ENCODE measurements around the gene LCN12. TPM values are rescaled to one million over a fixed set of nuclear protein-coding genes. Genes with fewer than 3 reads are reported as not detected.

LCN12 gene
- total RNA-seq, 1 experiment from 2014 or later: 2.1 TPM

- H3K4me2 ChIP-seq (ENCODE audit: insufficient read depth, insufficient read length, low read length): no peak overlapping the region
- no peaks in the 10 kb centered on the region for H3K4me1 ChIP-seq (ENCODE audit: insufficient read depth, low read length)
- Mint-ChIP-seq H3K4me3 (no peak overlapping the region), H3K4me1 (no peaks in the 10 kb centered on the region), H3K36me3 (ENCODE audit: insufficient read depth in 1 of 3, low read depth in 3 of 3) (peaks cover 18 to 67% (median 55%) of the 10 kb centered on the region in 3 experiments; a peak in 6 of 7 replicates), H3K27ac (no peak overlapping the region), H3K27me3 (ENCODE audit: low read depth) (no peaks in the 10 kb centered on the region), H3K9me3 (no peaks in the 10 kb centered on the region)
- no peaks in the 10 kb centered on the region for H4K20me1 ChIP-seq (ENCODE audit: control insufficient read depth, insufficient read depth, insufficient read length)
- no peaks in the 10 kb centered on the region for H3K27me3 ChIP-seq (ENCODE audit: insufficient read depth, low read length)
- H3K14ac ChIP-seq (ENCODE audit: insufficient read depth, low read length): no peak overlapping the region
- no peak overlapping the region for H4K5ac ChIP-seq (ENCODE audit: insufficient read length, low read depth, low read length)
- no peak overlapping the region for H3T11ph ChIP-seq (ENCODE audit: low read length)
- H2BK5ac ChIP-seq (ENCODE audit: insufficient read length, low read length): no peak overlapping the region
- no peak overlapping the region for H3K23ac ChIP-seq (ENCODE audit: insufficient read length, low read depth, low read length)
- H2BK12ac ChIP-seq (ENCODE audit: insufficient read length, low read depth, low read length): no peak overlapping the region
- H4K8ac ChIP-seq (replicated peaks; ENCODE audit: insufficient read length, low read depth, low read length): no peak overlapping the region
- no peak overlapping the region for H3K4ac ChIP-seq (ENCODE audit: low read depth, low read length)
- no peak overlapping the region for H2AFZ ChIP-seq (ENCODE audit: low read length)
- H3K79me2 ChIP-seq (ENCODE audit: insufficient read depth, low read length): no peaks in the 10 kb centered on the region
- H3K27ac ChIP-seq (ENCODE audit: insufficient read length, low read depth, low read length): no peak overlapping the region
- no peak overlapping the region for H3K9ac ChIP-seq (ENCODE audit: extremely low read depth, insufficient read length, low read length)
- no peak overlapping the region for H2BK20ac ChIP-seq (ENCODE audit: low read depth, low read length, poor library complexity, severe bottlenecking)
- H3K9me3 ChIP-seq (ENCODE audit: control insufficient read depth, low read depth, low read length): no peaks in the 10 kb centered on the region
- H3K23me2 ChIP-seq (ENCODE audit: insufficient read length, low read depth, low read length, poor library complexity, severe bottlenecking): no peaks in the 10 kb centered on the region
- H2BK120ac ChIP-seq (ENCODE audit: low read depth, low read length, poor library complexity, severe bottlenecking): no peak overlapping the region
- TF ChIP-seq CTCF (conservative IDR thresholded peaks at IDR 0.05): no peak; the same call in 2 of the 3 replicates
- no peaks in the 10 kb centered on the region for H3K79me1 ChIP-seq (ENCODE audit: insufficient read depth, low read depth, low read length, poor library complexity, severe bottlenecking)
- H3K56ac ChIP-seq (ENCODE audit: insufficient read length, low read depth, low read length): no peak overlapping the region
- no peak overlapping the region for H3K18ac ChIP-seq (ENCODE audit: insufficient read length, low read depth, low read length)
- H4K91ac ChIP-seq (ENCODE audit: insufficient read length, low read depth, low read length): no peak overlapping the region
- WGBS (ENCODE audit: extremely low coverage, insufficient read length, low lambda C conversion rate): no CpG with 5 or more reads among the region's 33 CpGs
- DNase-seq: peak; percentile 32
- no peak overlapping the region for H2AK5ac ChIP-seq (ENCODE audit: insufficient read length, low read length)
- no peak overlapping the region for H2BK15ac ChIP-seq (ENCODE audit: low read depth, low read length)
These were observed 26.5 kb upstream of the LCN12 start for GRCh38 chr9:136925414-136926153.
